GM21528 (cell line): ENCODE data around the gene ZNF148.
A peak's percentile ranks its signal among the peaks of the same experiment; 100 is the strongest.

Experiments
- ATAC-seq: cut with Tn5 transposase; IDR thresholded peaks from one replicate; pipeline ENCODE4 v1.9.1; 2021; ENCODE audit warnings: mild to moderate bottlenecking, moderate library complexity; ENCODE audit not compliant: unreplicated experiment, low FRiP score

ZNF148 gene

DNA sequence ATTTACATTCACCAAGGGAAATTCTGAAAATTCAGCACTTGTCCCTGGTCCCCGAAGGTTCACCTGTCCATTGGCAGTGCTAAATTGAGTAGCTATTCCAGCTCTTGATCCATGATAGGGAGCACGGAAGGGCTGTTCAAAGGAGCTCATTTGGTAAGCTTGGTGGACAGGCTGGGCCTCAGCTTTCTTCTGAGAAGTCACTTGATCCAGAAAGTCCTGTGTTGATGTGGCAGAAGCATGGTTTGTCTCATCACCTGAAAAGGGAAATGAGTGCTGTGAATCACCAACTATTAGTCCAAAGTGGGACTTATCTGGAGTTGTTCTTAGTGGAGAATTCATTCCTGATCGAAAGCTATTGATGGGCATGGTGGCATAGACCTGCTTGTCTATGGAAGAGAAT is 142.7 kb downstream of the ZNF148 start:
- no peak for ATAC-seq

DNA sequence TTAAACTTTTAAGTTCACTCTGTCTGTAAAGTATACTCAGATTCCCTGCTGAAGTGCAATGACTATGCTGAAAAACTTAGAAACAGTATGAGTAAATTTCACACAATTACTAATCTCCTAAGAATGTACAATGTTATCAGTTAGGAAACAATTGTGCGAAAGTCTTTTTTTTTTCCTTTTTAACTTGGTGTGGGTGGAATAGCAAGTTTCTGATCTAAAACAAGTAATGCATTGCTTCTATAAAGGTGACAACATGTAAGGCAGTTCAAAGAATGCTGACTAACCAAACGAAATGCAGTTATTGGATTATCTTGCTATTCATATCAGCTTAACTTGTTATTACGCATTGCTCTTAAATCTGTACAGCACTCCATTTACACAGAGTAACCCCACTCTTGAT is 143.2 kb downstream of the ZNF148 start:
- no peak for ATAC-seq

DNA sequence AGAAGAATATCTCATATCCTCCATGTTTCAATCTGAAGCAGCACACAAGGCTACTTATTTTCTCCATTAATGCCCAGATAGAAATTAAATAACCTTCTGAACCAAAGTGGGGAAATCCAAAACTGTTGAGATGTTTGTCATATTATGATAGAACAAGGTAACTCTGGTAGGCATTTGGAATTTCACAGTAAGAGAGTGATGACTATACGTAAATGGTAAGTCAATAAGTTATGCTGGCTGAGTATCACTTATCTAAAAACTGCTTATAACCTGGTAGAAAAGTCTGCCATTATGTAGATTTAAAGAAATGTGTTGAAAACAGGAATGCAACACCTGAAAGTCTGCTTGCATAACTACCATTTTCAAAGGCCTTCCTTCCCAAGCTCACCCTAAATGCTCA is 145.4 kb downstream of the ZNF148 start:
- no peak for ATAC-seq

DNA sequence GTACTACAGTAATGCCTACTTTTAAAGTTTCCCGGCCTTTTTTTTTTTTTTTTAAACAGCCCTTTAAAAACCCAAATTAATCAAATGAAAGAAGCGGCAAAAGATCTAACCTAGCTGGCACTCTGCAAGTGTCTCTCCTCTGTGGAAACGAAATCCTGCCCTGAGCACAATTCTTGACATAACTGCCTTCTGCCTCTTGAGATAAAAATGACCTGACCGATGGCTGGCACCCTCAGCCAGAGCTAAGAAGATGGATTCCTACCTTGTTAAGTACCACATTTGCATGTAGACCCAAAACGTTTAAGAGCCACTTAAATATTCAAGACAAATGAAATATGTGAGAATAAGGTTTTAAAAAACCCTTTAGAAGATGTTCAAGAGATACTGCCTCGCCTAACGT is 146.0 kb downstream of the ZNF148 start:
- ATAC-seq, result no peak

DNA sequence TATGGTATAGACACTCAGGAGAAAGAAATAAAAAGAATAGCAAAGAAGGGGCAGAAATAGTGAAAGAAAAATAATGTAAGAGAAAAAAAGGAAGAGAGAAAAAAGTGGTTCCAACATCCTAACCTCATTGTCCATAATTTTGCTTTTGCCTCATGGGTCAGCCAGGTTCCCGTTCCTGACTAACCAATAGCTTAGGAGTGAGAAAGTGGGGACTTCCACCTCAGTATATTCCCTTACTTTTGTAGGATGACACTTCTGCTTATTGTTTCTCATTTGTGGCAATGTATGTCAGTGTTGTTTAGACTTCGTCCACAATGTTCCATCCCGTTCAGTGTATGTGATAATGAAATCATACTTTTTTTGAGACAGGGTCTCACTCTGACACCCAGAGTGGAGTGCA is 153.3 kb downstream of the ZNF148 start:
- ATAC-seq, result no peak

DNA sequence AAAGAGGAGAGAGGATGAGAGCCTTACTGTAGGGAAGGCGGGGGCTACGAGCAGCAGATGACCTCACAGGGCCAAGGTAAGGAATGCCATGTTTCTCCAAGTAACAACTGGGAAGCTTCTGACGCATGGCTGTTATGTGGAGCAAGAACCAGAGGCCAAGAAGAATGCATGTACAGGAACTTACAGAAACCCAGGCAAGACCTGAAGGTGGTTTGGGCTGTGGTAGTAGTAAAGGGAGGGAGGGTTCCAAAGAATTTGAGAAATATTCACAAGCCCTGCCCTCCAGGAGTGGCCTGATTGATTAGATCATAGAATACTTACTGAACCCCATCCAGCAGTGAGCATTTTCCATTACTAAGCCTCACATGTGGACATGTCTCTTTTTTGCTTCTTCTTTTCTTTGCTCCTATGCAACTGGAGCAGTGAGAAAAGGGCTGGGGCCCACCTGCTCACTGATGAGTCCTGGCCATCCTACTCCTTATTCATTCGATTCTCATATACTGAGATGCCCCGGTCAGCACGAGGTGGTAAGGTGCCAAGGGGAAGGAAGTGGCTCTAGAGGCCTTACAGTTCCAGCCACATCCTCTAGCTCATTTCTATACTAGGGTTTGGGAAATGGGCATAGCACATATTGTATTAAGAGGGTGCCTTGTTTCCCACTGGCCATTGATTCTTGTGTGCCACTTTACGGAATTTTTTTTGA is 154.2 kb downstream of the ZNF148 start:
- no peak for ATAC-seq

DNA sequence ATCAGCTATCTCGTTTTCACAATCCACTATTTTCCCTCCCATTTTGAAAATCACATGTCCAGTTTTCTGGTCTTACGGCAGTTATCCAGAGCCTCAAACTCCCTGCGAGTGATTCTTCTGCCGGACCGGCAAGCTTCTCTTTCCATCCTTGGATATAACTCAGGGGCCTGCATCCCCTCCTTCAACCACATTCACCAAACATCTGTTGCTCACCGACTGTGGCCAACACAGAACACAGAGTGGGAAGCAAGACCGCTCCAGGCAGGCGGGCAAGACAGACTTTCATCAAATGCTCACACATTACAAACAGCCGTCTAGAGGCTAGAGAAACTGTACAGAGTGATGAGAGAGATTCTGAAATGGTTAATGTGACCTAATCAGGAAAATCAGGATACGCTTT is 154.9 kb downstream of the ZNF148 start:
- no peak for ATAC-seq

DNA sequence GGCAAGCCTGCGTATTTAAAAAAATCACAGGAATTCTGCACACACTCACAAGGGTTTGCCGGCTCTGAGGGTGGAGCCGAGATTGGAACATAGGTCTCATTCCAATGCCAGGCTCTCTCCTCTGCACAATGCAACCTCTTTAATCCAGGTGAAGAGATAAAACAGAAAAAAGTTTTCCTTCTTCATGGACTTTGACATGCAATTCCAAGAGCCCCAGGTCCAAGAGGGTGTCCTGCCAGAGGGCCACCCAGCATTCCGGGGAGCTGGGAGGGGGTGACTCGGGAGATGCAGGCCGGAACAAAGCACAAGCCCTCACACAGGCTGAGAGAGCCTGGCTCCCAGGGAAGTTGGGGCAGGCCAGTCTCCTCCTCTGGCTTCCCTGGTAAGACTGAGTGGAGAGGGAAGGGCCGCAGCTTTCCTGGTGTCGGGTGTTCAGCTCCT is 155.8 kb downstream of the ZNF148 start:
- no peak for ATAC-seq

DNA sequence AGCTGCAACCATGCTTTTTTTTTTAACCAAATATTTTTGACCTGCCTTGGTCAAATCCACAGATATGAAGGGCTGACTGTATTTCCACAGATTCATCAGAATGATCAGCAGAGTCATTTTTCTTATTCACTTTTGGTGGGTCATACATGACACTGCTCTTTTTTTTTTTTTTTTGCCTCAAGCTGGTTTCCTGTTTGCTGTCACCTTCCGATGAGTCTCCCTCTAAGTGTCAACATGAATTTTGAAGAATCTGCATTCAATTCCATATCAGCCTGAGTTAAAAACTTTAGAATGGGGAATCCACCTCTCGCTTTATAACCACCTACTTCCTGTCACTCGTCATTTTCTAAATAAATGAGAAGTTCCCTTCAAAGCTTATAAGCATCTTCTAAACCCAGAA is 160.4 kb downstream of the ZNF148 start:
- no peak for ATAC-seq

DNA sequence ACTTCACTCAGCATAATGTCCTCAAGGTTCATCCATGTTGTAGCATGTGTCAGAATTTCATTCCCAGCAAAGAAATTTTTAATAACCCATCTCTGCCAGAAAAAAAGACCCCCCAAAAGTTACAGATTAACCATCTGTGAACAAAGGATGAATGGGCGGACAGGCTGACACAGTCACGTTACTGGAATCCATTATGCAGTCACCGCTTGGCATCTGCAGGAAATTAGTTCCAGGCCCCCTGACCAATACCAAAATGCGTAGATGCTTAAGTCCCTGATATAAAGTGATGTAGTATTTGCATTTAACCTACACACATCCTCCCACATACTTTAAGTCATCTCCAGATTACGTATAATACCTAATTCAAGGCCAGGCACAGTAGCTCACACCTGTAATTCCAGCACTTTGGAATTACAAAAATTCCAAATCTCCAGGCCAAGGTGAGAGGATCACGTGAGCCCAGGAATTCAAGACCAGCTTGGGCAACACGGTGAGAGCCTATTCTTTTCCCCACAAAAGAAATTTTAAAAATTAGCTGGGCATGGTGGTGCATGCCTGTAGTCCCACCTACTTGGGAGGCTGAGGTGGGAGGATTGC is 161.1 kb downstream of the ZNF148 start:
- no peak for ATAC-seq

DNA sequence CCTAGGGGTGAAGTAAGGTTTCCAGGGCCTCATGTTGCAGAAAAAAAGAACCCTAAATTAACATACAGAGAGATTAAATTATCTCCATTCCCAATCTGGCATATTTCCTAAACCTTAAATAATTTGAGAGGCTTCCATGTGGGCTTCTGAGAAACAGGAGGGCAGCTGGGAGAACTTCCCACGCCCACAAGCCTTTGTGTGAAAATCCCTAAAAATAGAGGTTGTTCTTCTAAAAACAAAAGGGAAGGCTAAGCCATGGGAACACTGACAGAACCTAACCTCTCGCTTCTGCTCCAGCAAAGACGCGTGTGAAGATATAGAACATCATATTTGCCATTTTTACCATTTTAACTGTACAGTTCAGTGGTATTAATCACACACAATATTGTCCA is 161.8 kb downstream of the ZNF148 start:
- ATAC-seq, result no peak

DNA sequence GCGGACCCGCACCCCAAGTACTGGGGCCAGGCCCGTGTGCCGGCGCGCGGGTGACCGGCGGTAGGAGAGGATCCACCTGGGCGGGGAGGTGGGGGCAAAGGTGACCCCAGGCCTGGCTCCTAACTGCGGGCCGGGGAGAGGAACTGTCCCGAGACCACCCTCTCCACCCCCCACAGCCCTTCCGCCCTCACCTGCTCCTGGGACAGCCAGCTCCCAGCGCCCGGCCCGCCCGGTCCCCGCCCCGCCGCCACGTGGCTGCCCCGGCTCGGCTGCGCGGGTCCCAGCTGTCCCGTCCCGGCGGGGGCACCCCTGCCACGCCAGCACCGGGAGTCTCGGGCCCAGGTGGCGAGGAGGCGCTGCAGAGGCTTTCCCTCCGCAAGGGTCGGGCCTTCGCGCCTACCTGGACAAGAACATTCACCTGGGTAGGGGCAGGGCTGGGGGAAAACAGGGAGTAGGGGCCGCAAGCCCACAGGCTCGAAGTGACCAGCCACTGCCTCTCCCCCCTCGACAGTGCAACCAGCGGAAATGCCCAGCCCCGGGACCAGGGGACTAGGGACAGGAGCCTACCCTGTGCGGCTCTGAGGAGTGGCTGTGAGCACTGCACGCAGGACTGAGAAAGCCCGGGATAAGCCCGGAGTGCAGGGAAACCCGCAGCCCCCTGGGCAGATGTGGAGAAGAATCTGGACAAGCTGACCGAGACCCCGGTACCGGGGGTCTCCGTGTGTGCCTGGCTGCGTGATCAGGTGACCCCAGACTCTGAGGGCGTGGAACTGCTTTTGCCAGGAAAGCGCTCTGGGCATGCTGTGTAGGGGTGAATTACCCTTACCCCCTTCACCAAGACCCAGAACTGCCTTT is 162.4 kb downstream of the ZNF148 start, which contains the start of gene SLC12A8:
Gene SLC12A8, minus strand, starts transcription at position 240 of the 855 bp plus-strand sequence. CDS start 1,399 bp downstream, outside the sequence.
- ATAC-seq, result no peak

DNA sequence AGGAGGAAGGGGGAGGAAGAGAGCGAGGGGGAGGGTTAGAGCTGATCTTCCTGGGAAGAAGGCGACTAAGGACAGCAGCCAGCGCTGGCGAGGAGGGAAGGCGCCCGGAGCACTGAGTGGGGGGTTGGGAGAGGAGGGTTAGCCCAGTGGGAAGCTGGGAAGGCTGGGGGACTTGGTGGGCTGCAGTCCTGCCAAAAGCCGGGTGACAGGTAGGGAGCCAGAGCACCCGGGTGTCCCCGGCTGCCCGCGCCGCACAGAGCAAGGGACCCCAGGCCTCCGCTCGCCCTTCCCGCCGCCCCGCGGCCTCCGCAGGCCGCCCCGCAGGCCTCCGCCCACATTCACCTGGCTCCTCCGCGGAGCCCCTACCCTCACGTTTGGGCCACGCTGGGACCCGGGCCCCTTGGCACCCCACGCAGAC is 163.0 kb downstream of the ZNF148 start:
- ATAC-seq, result no peak

DNA sequence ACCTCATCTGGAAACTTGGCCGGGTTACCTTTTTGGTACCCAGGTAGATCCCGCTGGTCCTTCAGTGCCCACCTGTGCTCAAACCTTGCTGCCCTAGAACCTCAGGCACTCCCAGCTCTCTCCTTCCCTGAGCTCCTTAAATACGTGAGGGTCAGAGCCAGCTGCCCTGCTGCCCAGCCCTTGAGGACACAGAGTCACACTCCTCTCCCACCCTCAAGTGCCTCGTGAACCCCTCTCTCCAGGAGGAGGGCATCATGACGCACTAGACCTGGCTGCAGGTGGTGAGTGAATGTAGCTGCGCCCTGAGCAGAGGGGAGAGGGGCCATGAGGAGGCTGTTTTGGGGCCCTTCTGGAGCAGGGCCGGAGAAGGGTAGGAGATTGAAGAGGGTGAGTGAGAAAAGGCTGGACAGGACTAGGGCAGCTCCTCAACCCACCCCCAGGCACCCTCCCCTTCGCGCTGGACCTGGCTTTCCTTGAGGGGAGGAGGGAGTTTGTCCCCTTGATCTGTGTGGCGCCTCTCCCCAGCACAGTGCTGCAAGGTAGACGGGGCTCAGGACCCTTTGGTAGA is 163.5 kb downstream of the ZNF148 start:
- ATAC-seq, result no peak

DNA sequence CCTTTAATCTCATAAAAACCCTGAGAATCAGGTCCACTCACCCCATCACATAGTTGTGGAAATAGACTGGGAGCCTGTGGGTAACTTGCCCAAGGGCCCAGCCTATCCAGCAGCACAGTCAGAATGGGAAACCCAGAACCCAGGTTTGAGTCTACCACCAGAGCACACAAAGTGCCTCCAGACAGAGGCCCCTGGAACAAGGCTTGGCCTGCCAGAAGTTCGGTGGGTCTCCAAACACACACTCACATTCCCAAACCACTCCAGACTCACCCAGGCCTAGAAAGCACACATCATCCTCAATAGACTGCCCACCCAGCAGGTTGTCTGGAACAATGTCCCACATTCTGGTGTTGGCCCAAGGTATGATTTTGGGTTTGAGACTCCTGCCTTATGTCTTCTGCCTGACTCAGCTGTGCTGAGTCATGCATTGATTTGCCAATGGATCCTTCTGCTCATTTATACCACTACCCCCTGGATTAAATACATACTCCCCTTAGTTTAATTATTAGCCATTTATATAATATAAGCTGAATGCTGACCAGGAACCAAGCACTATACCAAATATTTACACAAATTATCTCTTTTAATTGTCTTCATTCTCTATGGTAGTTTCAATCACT is 167.1 kb downstream of the ZNF148 start:
- ATAC-seq, result no peak

DNA sequence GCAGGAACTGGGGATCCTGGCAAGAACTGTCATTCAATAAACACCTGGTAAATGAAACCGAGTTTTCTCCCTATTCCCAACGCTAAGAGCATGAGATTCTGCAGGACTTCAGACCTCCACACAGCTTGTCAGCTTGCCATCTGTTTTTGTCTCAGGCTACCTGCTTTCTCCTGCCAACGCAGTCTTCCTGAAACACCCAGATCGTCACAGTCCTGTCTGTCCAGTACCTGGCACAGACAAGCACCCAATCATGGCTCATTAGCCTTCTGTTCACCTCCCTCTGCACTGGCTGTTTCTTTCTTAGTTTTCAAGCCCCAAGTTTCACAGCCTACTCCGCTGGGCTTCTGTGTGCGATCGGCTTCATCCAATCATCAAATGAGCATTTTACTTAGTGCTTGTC is 167.6 kb downstream of the ZNF148 start:
- no peak for ATAC-seq

DNA sequence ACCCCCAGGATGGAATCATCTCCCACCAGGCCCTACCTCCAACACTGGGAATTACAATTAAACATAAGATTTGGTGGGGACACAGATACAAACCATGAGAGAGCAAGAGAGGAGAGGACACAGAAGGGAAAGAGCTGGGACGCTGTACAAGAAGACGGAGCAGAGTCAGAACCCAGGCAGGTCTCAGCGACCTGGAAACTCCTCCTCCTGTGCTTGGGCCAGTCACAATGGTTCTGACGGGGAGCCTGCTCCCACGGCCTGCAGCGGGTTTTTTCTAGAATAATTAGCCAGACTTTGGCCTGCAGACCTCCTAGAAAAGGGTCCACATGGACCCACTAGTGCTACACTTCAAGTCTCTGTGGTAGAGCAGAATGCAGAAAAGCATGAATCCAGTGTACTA is 168.2 kb downstream of the ZNF148 start:
- no peak for ATAC-seq

DNA sequence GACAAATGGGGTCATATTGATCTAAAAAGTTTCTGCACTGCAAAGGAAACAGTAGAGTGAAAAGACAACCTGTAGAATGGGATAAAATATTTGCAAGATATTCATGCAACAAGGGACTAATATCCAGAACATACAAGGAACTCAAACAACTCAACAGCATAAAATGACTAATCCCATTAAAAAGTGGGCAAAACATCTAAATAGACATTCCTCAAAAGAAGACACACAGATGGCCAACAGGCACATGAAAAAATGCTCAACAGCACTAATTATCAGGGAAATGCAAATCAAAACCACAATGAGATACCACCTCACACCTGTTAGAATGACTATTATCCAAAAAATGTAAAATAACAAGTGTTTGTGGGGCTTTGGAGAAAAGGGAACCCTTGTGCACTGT is 171.4 kb downstream of the ZNF148 start:
- ATAC-seq, result no peak

DNA sequence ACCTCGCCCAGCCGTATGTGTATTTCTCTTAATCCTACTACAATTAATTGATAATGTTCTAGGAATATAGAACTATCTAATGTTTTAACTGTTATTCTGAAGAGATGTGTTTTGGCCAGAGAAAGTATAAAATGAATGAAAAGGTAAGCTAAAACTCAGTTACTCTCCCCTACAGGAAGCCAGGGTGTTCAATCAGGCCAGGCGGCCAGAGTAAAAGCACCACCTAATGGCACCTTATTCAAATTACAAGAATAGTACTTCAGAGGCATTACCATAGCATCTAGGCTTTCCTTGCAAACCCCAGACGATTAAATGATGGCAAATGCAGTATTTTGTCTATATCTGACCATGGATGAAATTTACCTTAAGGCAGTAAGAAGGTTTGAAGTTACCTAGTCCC is 172.9 kb downstream of the ZNF148 start:
- no peak for ATAC-seq

DNA sequence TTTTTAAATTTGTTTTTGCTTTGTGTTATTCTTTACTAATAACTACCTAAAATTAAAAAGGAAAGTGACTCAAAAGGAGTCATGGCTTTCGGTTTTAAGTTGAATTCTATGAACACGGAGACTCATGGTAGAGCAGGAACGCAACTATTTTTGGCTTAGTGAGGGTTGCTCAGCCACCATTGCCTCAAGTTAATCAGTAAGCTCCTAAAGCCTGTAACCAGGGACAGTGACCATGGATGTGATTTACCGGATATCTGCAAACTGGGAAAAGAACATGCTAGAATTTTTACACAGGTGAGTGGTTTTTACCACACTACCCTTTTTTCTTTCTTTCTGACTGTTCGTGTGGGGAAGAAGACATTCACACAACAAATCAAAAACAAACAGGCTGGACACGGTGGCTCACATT is 174.4 kb downstream of the ZNF148 start:
- ATAC-seq, result peak; percentile 64
